Endothelial cell (in vitro differentiated cells): ENCODE data around the gene LCN2. TPM values are rescaled to one million over a fixed set of nuclear protein-coding genes. Genes with fewer than 3 reads are reported as not detected.

Source experiments
- DNase-seq: peaks from one replicate; pipeline ENCODE4 v3.0.0; 2021; ENCODE audit warnings: low spot score
- H3K27ac Mint-ChIP-seq: one replicate; pipeline ENCODE4 v1.8.0; 2021; ENCODE audit warnings: mixed read lengths, inconsistent platforms; ENCODE audit not compliant: unreplicated experiment
- H3K27me3 Mint-ChIP-seq: one replicate; pipeline ENCODE4 v1.8.0; 2021; ENCODE audit warnings: mild to moderate bottlenecking, moderate library complexity, mixed read lengths, inconsistent platforms; ENCODE audit not compliant: unreplicated experiment
- H3K36me3 Mint-ChIP-seq: one replicate; pipeline ENCODE4 v1.8.0; 2021; ENCODE audit warnings: mild to moderate bottlenecking, low read depth, mixed read lengths, inconsistent platforms; ENCODE audit not compliant: unreplicated experiment
- H3K4me1 Mint-ChIP-seq: one replicate; pipeline ENCODE4 v1.8.0; 2021; ENCODE audit warnings: mild to moderate bottlenecking, mixed read lengths, inconsistent platforms; ENCODE audit not compliant: unreplicated experiment
- H3K4me3 Mint-ChIP-seq: one replicate; pipeline ENCODE4 v1.8.0; 2021; ENCODE audit warnings: mild to moderate bottlenecking, mixed read lengths, inconsistent platforms; ENCODE audit not compliant: unreplicated experiment
- H3K9me3 Mint-ChIP-seq: one replicate; pipeline ENCODE4 v1.8.0; 2021; ENCODE audit warnings: mixed read lengths, inconsistent platforms; ENCODE audit not compliant: unreplicated experiment
- CTCF ChIP-seq: fragments of 200-600 bp; sonication (generic); IDR thresholded peaks from one replicate; pipeline ENCODE4 v1.5.0; 2021; ENCODE audit warnings: antibody characterized with exemption; ENCODE audit not compliant: unreplicated experiment
- total RNA-seq: library from RNA; stranded (reverse); fragmentation: NEBNext Ultra II Directional; extraction: Animal tissue kit (Norgen Biotek cat#: 25700); gene quantifications from one replicate; pipeline ENCODE4 v1.2.1, GENCODE V29; 2021; ENCODE audit not compliant: unreplicated experiment

LCN2 gene
- total RNA-seq, 1 donor from 2014 or later: not detected

GRCh38 chr9:128185979-128186965, 37.0 kb downstream of the LCN2 start:
- Mint-ChIP-seq H3K4me3 (peak overlapping the region; percentile 50), H3K36me3 (peaks cover 37% of the 10 kb centered on the region), H3K9me3 (no peaks in the 10 kb centered on the region), H3K27me3 (peaks cover 9% of the 10 kb centered on the region), H3K27ac (peak overlapping the region; percentile 15), H3K4me1 (peaks cover 7% of the 10 kb centered on the region)
- no peak for TF ChIP-seq CTCF
- no peak for DNase-seq

- Mint-ChIP-seq H3K36me3 (peaks cover 34% of the 10 kb centered on the region), H3K9me3 (no peaks in the 10 kb centered on the region), H3K4me1 (peaks cover 12% of the 10 kb centered on the region), H3K27ac (no peak overlapping the region), H3K4me3 (no peak overlapping the region), H3K27me3 (peaks cover 9% of the 10 kb centered on the region)
- no peak for DNase-seq
- no peak for TF ChIP-seq CTCF
These were observed 38.1 kb downstream of the LCN2 start for GRCh38 chr9:128187361-128187760.

- Mint-ChIP-seq H3K36me3 (peaks cover 29% of the 10 kb centered on the region), H3K4me3 (peak overlapping the region; percentile 62), H3K27me3 (peaks cover 7% of the 10 kb centered on the region), H3K4me1 (peaks cover 12% of the 10 kb centered on the region), H3K9me3 (no peaks in the 10 kb centered on the region), H3K27ac (no peak overlapping the region)
- no peak for DNase-seq
- no peak for TF ChIP-seq CTCF
These were observed 39.0 kb downstream of the LCN2 start for GRCh38 chr9:128188209-128188608.

GRCh38 chr9:128190013-128190412, 40.8 kb downstream of the LCN2 start:
- Mint-ChIP-seq H3K9me3 (no peaks in the 10 kb centered on the region), H3K27ac (no peak overlapping the region), H3K4me3 (peak overlapping the region; percentile 99), H3K27me3 (peaks cover 8% of the 10 kb centered on the region), H3K36me3 (peaks cover 22% of the 10 kb centered on the region), H3K4me1 (peaks cover 12% of the 10 kb centered on the region)
- TF ChIP-seq CTCF: no peak
- no peak for DNase-seq
